Spleen (tissue), 11 donors: Measurements from ENCODE around the gene CAGE1. TPM values are rescaled to one million over a fixed set of nuclear protein-coding genes. Genes with fewer than 3 reads are reported as not detected.

Experiments used
- DNase-seq: peaks from one replicate; pipeline ENCODE4 v3.0.0-alpha.2; 2020
- H3K27ac ChIP-seq, 8 donors: fragments of 200-600 bp; sonication (generic) in 7 of 8; 1 replicate in 4 of 8; 2 replicates in 4 of 8; pipeline versions ENCODE4 v1.5.0 to v1.8.0; 2016 to 2021; ENCODE audit warnings: inconsistent platforms in 4 of 8, mild to moderate bottlenecking in 4 of 8, moderate library complexity in 1 of 8
- H3K27me3 ChIP-seq, 7 donors: fragments of 200-600 bp; sonication (generic) in 6 of 7; replicated peaks in 1 of 7; 1 replicate in 4 of 7; 2 replicates in 3 of 7; pipeline versions ENCODE4 v1.5.0 to v1.8.0; 2016 to 2021; ENCODE audit warnings: inconsistent platforms in 3 of 7, mild to moderate bottlenecking in 1 of 7
- H3K36me3 ChIP-seq, 6 donors: fragments of 200-600 bp; sonication (generic) in 5 of 6; 1 replicate in 4 of 6; 2 replicates in 2 of 6; pipeline versions ENCODE4 v1.5.0 to v1.8.0; 2016 to 2021; ENCODE audit warnings: inconsistent platforms in 2 of 6
- H3K4me1 ChIP-seq, 6 donors: fragments of 200-600 bp; sonication (generic) in 5 of 6; 1 replicate in 3 of 6; 2 replicates in 3 of 6; pipeline versions ENCODE4 v1.5.0 to v1.8.0; 2016 to 2021; ENCODE audit warnings: inconsistent platforms in 3 of 6
- H3K4me3 ChIP-seq, 8 donors: fragments of 200-600 bp; sonication (generic) in 7 of 8; 1 replicate in 4 of 8; 2 replicates in 4 of 8; pipeline versions ENCODE4 v1.5.0 to v1.8.0; 2016 to 2021; ENCODE audit warnings: inconsistent platforms in 4 of 8, mild to moderate bottlenecking in 4 of 8, moderate library complexity in 2 of 8
- H3K9me3 ChIP-seq, 8 donors: fragments of 200-600 bp; sonication (generic) in 7 of 8; 1 replicate in 4 of 8; 2 replicates in 4 of 8; pipeline versions ENCODE4 v1.5.0 to v1.8.0; 2016 to 2021; ENCODE audit warnings: inconsistent platforms in 4 of 8
- CTCF ChIP-seq, 11 experiments: fragments of 200-600 bp in 7 of 11; fragments of 450-650 bp in 4 of 11; sonication (generic) in 4 of 11; IDR thresholded peaks in 8 of 11; conservative IDR thresholded peaks in 3 of 11; 1 replicate in 7 of 11; 2 replicates in 4 of 11; pipeline versions ENCODE4 v1.4.0 to v1.8.0; 2016 to 2021; ENCODE audit warnings: antibody characterized with exemption in 11 of 11, inconsistent platforms in 4 of 11, mild to moderate bottlenecking in 1 of 11
- POLR2A ChIP-seq, 3 donors: fragments of 450-650 bp; IDR thresholded peaks; one replicate each; pipeline ENCODE4 v1.5.1; 2017; ENCODE audit warnings: antibody characterized with exemption in 3 of 3, mild to moderate bottlenecking in 1 of 3
- POLR2AphosphoS5 ChIP-seq, 3 donors: sonication (generic); formaldehyde crosslinking; IDR thresholded peaks; one replicate each; pipeline ENCODE4 v1.5.1; 2017; ENCODE audit warnings: antibody characterized with exemption in 3 of 3
- WGBS, 5 donors: extraction: QIAGEN DNeasy Blood & Tissue Kit in 3 of 5; methylation state at CpG; one replicate each; pipeline versions ENCODE4 v1.1.5 to v1.1.7; 2013 to 2018; 5-methylcytosine and 5-hydroxymethylcytosine counted together
- intact Hi-C: fragments of 100-400 bp; cut with DNase I; formaldehyde crosslinking; loops from one replicate; pipeline ENCODE4 v1.15.0; 2023; ENCODE audit warnings: low total_unique reads
- polyA plus RNA-seq, 3 donors: library from polyadenylated mRNA; stranded (reverse); fragments of 200-250 nt; gene quantifications; one replicate each; pipeline ENCODE4 v1.2.1, GENCODE V29; 2013
- total RNA-seq, 7 donors: library from RNA; depleted of rRNA in 3 of 7; stranded (reverse); fragments of >200 nt in 3 of 7; fragmentation: NEBNext Ultra II Directional in 4 of 7; extraction: Animal tissue kit (Norgen Biotek cat#: 25700) in 4 of 7; gene quantifications; one replicate each; pipeline versions ENCODE4 v1.1.0 to v1.2.1, GENCODE V29; 2016 to 2021
- donor health status: healthy with polysubstance abuse.
- donor health status: DM: no; HTN: no; CAD: no; lungs with moderate emphysema.
- donor health status: DM: no; HTN: no; CAD: no.
- donor health status: Bipolar disorder and iron deficiency.
- donor health status: healthy.
- donor health status: DM: no; HTN: no; CAD: no.
- donor health status: DM: yes; HTN: yes; CAD: no.

Gene CAGE1
- total and polyA plus RNA-seq, 10 donors = not detected

GRCh38 chr6:7402716-7403115 lies 13.2 kb upstream of the CAGE1 start:
- 45 to 80% (median 78%) methylated on average over 1 of the region's 1 CpG for WGBS, 5 donors
- no peaks in the 10 kb centered on the region for H3K27me3 ChIP-seq
- TF ChIP-seq CTCF (IDR thresholded peaks at IDR 0.05 in 8 of 11, conservative IDR thresholded peaks at IDR 0.05 in 3 of 11) = no peak
- no peak for TF ChIP-seq POLR2A (IDR thresholded peaks at IDR 0.05)
- TF ChIP-seq POLR2AphosphoS5 (IDR thresholded peaks at IDR 0.05) = no peak
- H3K27ac ChIP-seq = no peak overlapping the region
- no peak overlapping the region for H3K4me3 ChIP-seq
- H3K9me3 ChIP-seq = no peaks in the 10 kb centered on the region
- peaks cover 4 to 100% (median 84%) of the 10 kb centered on the region in 6 donors for H3K36me3 ChIP-seq
- intact Hi-C loops = no loop called here
- no peaks in the 10 kb centered on the region for H3K4me1 ChIP-seq
- no peak for DNase-seq

- 85 to 92% (median 89%) methylated on average over 3 of the region's 3 CpGs for WGBS, 5 donors
- intact Hi-C loops = no loop called here
- H3K27ac ChIP-seq = no peak overlapping the region
- H3K36me3 ChIP-seq = peaks cover 4 to 100% (median 76%) of the 10 kb centered on the region in 6 donors
- no peaks in the 10 kb centered on the region for H3K27me3 ChIP-seq
- H3K4me1 ChIP-seq = no peaks in the 10 kb centered on the region
- TF ChIP-seq POLR2A (IDR thresholded peaks at IDR 0.05) (no peak), CTCF (IDR thresholded peaks at IDR 0.05 in 8 of 11, conservative IDR thresholded peaks at IDR 0.05 in 3 of 11) (no peak), POLR2AphosphoS5 (IDR thresholded peaks at IDR 0.05) (no peak)
- no peaks in the 10 kb centered on the region for H3K9me3 ChIP-seq
- no peak for DNase-seq
- no peak overlapping the region for H3K4me3 ChIP-seq
These were observed 11.5 kb upstream of the CAGE1 start for GRCh38 chr6:7401075-7401474.

GRCh38 chr6:7392402-7392801 lies 2.9 kb upstream of the CAGE1 start:
- DNase-seq = no peak
- H3K4me1 ChIP-seq = peaks cover 12 to 42% (median 30%) of the 10 kb centered on the region in 6 donors
- TF ChIP-seq POLR2AphosphoS5 (IDR thresholded peaks at IDR 0.05) = no peak
- TF ChIP-seq POLR2A (IDR thresholded peaks at IDR 0.05) = no peak
- WGBS, 5 donors = 89 to 94% (median 90%) methylated on average over 6 of the region's 6 CpGs
- H3K9me3 ChIP-seq = no peaks in the 10 kb centered on the region
- H3K36me3 ChIP-seq = peaks cover 0 to 50% (median 34%) of the 10 kb centered on the region in 6 donors
- H3K27ac ChIP-seq = no peak overlapping the region
- intact Hi-C loops = loop anchor here (10.0 kb wide), 1 partner anchor 78 kb away; the partner anchor contains the start of gene SSR1
- H3K27me3 ChIP-seq = no peaks in the 10 kb centered on the region
- H3K4me3 ChIP-seq = no peak overlapping the region

GRCh38 chr6:7391151-7391550 lies 1.6 kb upstream of the CAGE1 start:
- Histone ChIP-seq H3K27me3 (no peaks in the 10 kb centered on the region), H3K4me3 (peak overlapping the region in 2 of 8 donors; percentile 81 to 85), H3K36me3 (peaks cover 0 to 37% (median 26%) of the 10 kb centered on the region in 6 donors), H3K4me1 (peaks cover 12 to 42% (median 30%) of the 10 kb centered on the region in 6 donors), H3K27ac (no peak overlapping the region), H3K9me3 (no peaks in the 10 kb centered on the region)
- no peak for TF ChIP-seq POLR2AphosphoS5 (IDR thresholded peaks at IDR 0.05)
- TF ChIP-seq POLR2A (IDR thresholded peaks at IDR 0.05) = no peak
- TF ChIP-seq CTCF (IDR thresholded peaks at IDR 0.05 in 8 of 11, conservative IDR thresholded peaks at IDR 0.05 in 3 of 11) = no peak
- intact Hi-C loops = loop anchor here (10.0 kb wide), 1 partner anchor 76 kb away; the partner anchor contains the start of gene SSR1
- WGBS, 5 donors = 62 to 87% (median 78%) methylated on average over 4 of the region's 4 CpGs
- DNase-seq = no peak
